HPDE6-E6E7 (cell line): Measurements from ENCODE around the gene NOTCH4.
A peak's percentile ranks its signal among the peaks of the same experiment; 100 is the strongest.
"Not testable (repeated sequence)": the region's sequence is repeated elsewhere in the genome, so short reads cannot be mapped to it uniquely, and the experiment has no call there.

Source experiments
- DNase-seq: peaks from one replicate; pipeline ENCODE4 v3.0.0; 2011; ENCODE audit warnings: missing footprints; ENCODE audit errors: extremely low spot score

The NOTCH4 gene

DNA sequence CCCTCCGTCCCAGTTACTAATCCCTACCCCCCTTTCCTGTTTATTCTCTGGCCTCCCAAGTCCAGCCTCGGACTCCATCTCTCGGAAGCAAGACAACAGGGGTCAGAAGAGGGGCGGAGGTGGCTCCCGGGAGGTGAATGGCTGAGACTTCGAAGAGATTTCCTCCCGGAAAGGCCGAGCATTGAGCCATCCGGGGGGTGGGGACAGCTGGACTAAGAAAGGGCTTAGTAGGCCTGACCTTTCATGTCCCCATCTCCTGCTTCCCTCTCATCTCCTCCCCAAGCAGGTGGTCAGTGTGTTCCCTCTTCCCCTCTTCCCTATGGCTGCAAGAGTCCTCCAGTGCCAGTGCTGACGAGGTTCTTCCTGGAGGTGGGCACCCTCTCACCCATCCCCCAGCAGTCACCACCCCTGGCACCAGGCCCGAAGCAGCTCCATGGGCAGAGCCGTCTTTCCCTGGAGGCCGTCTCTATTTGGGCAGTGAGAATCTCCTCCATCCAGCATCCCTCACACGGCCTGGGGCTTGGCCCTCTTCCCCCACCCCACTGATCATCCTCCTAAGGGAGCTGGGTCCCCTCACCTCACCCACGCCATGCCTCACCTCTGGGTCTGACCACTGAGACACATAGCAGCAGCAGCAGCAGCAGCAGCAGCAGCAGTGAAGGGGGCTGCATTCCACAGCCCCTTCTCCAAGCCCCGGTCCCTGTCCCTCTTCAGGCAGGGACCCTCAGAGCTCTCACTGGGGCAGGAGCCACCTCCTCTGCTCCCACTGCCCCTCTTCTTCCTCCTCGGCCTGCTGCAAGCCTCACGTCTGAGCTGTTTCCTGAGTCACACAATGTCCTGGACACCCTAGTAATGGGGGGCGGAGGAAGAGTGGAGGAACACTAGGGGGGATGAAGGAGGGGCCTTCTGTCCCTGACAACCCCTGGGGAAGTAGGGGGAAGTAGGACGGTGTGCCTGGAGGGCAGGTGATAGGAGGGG lies at the start of gene NOTCH4:
Gene NOTCH4 (minus strand): TSS at position 810 of the 978 bp plus-strand sequence. CDS start 139 bp downstream, at position 671.
- no peak for DNase-seq

DNA sequence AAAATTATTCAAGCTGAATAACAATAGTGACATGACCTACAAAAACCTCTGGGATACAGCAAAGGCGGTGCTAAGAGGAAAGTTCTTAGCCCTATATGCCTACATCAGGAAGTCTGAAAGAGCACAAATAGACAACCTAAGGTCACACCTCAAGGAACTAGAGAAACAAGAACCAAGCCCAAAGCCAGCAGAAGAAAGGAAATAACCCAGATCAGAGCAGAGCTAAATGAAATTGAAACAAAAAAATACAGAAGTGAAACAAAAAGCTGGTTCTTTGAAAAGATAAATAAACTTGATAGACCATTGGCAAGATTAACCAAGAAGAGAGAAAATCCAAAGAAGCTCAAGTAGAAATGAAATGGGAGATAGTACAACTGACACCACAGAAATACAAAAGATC lies 47.6 kb upstream of the NOTCH4 start:
- DNase-seq: no peak

GRCh38 chr6:32268459-32268858 lies 44.6 kb upstream of the NOTCH4 start:
- DNase-seq: not testable (repeated sequence)

GRCh38 chr6:32267035-32267434 lies 43.2 kb upstream of the NOTCH4 start:
- DNase-seq: no peak

- not testable (repeated sequence) for DNase-seq
Measured at GRCh38 chr6:32257262-32257661, 33.4 kb upstream of the NOTCH4 start.

- DNase-seq: peak; percentile 83
Measured at GRCh38 chr6:32255199-32256153, 31.6 kb upstream of the NOTCH4 start.

GRCh38 chr6:32254761-32255198 lies 30.9 kb upstream of the NOTCH4 start:
- DNase-seq: no peak

GRCh38 chr6:32252331-32253009 lies 28.6 kb upstream of the NOTCH4 start:
- no peak for DNase-seq

DNA sequence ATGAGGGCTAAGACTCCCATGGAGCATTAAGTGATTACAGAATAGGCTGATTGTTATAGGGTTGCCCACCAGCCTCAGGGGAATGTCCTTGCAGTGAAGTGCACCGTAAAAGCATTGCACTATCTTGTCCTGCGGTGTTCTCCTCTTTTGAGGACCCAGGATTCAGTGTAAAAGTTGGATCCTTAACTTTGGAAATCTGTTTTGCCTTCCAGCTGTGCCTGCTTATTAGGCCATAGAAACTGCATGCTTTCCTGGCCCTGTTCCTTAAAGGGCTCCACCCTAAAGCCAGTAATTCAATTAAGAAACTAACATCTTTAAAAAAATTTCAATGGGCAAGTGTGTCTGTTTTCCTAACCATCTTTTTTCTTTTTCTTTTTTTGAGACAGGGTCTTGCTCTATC lies 25.4 kb upstream of the NOTCH4 start:
- no peak for DNase-seq

GRCh38 chr6:32247401-32247800 lies 23.5 kb upstream of the NOTCH4 start:
- no peak for DNase-seq

DNA sequence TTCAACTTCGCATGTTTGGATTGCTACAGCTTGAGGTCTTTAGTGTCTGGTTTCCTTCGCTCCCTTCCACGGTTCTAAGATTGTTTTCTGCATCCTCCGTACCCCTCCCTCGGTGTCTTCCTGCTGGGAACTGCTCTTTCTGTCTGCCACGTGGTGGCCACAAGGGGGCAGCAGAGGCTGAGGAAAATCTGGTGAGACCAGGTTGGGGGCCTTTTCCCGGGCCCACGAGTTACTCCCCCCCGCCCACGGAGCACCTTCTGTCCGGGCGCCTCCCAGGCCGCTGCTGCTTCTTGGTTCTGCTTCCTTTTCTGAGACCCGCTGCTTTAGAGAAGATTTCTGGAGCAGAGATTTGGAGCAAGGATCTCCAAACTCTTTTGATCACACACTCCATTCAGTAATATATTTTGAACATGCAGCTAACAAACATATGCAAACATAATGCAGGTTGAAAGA lies 21.1 kb upstream of the NOTCH4 start:
- peak; percentile 86 for DNase-seq

DNA sequence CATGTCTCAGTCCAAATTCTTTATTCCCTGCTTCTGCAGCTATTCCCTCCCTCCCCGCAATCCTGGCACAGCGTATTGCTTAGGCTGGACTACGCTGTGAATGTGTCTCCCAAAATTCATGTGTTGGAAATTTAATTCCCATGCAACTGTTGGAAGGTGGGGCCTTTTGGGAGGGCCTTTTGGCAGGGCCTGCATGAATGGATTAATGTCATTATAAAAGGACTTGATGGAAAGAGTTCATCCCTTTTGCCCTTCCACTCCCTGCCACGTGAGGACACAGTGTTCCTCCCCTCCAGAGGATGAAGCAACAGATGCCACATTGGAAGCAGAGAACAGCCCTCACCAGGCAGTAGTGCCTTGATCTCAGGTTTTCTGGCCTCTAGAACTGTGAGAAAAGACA lies 20.4 kb upstream of the NOTCH4 start:
- no peak for DNase-seq

DNA sequence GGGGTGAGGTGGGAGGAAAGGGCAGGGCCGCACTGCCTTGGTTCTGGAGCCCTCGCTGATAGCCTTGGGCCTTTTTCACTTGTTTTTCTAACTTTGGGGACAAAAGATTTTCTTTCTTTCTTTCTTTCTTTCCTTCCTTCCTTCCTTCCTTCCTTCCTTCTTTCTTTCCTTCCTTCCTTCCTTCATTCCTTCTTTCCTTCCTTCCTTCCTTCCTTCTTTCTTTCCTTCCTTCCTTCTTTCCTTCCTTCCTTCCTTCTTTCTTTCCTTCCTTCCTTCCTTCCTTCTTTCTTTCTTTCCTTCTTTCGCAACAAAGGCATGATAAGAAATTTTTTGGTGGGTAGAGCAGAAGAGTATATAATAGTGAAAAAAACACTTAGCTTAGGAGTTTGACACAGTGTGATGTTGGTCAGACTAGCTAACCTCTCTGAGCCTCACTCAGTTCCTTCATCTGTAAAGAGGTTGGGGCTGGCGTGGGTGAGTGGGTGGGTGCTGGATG lies 18.5 kb upstream of the NOTCH4 start:
- DNase-seq: not testable (repeated sequence)

DNA sequence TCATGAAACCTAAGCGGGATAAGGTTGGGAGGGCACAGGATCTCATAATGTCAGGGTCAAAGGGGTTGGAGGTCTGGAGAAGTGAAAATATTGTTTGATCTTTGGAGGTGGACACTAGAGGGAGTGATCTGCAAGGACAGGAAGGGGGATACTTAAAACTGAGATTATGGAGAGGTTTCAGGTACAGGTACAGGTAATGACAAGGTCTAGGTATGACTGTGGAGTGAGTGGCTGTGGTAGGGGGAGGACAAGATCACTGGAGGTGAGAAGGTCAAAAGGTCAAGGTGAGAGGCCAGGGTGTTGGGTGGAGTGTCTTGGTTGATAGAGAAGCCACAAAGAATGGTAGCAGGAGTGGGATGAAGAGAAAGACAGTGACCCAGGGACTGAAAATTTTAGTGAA lies 16.8 kb upstream of the NOTCH4 start:
- DNase-seq: no peak

DNA sequence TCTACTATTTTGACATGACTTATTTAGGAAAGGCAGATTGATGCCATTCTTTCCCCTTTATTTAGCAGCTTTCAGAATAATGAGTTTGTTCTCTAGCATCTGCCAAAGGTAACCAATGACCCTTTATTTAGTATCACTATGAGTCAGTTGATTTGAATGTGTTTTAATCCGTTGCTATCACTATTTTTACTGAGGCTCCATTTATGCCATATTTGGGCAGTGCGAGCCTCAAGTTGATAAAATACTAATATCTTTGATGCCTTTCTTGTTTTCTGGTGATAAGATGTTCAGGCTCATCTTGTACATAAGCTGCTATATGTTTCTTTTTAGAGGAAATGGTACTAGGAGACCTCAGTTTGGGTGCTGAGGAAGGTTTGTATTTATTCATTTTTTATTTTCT lies 15.6 kb upstream of the NOTCH4 start:
- DNase-seq: no peak

- no peak for DNase-seq
Measured at GRCh38 chr6:32234934-32235333, 11.1 kb upstream of the NOTCH4 start.

- DNase-seq: no peak
Measured at GRCh38 chr6:32226434-32226833, 2.6 kb upstream of the NOTCH4 start.

- DNase-seq: no peak
Measured at GRCh38 chr6:32224696-32225095, 829 bp upstream of the NOTCH4 start.

- no peak for DNase-seq
Measured at GRCh38 chr6:32222333-32223230, 1.3 kb downstream of the NOTCH4 start.

DNA sequence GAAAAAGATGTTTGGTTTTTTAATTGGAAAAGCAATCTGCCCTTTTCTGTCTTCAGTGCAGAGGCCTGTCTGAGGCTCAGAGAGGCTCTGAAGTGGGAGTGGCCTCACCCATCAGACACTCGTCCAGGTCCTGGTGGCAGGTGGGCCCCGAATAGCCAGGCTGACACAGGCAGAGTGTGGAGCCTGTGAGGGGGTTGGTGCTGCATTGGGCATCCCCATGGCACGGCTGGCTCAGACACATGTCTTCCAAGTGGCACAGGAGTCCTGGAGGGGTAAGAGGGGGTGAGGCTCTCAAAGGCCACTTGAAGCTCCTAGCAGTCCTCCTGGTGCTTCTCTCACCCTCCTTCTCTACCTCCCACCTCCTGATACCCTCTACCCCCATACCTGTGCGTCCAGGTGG lies 3.8 kb downstream of the NOTCH4 start:
- DNase-seq: no peak
